HG02588 (cell line): ENCODE data around the gene CALR.
"Not testable (repeated sequence)": the region's sequence is repeated elsewhere in the genome, so short reads cannot be mapped to it uniquely, and the experiment has no call there.

Source experiments
- ATAC-seq: cut with Tn5 transposase; IDR thresholded peaks from one replicate; pipeline ENCODE4 v1.9.1; 2021; ENCODE audit warnings: mild to moderate bottlenecking, moderate library complexity; ENCODE audit not compliant: unreplicated experiment

CALR gene

DNA sequence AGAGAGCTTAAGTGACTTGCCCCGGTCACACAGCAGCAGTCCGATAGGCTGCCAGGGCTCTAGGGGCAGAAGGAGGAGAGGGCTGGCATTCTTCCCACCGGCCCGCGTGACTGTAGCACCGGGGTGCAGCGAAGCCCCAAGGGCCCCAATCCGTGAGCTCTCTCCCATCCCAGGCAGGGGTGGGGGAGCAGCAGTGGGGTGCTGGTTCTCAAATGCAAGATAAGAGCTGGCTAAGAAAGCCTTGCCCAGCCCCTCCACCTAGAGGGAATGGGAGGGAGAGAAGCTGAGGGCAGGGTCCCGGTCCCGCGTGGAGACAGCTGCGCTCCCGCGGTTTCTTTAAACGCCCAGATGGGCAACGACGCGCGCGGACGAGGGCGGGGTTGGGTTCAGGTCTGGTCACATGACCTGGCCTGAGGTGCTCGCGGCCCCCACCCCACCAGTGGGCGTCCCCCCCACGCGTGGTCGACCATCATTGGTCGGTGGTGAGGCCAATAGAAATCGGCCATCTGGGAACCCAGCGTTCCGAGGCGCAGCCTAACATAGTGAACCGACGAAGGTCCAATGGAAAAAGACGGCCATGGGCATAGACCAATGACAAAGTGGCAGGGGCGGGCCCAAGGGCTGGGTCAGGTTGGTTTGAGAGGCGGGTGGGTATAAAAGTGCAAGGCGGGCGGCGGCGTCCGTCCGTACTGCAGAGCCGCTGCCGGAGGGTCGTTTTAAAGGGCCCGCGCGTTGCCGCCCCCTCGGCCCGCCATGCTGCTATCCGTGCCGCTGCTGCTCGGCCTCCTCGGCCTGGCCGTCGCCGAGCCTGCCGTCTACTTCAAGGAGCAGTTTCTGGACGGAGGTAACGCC is at the start of gene CALR:
Gene CALR (plus strand): TSS at position 683 of the 852 bp plus-strand sequence. CDS start 71 bp downstream, at position 754.
- peak; percentile 80 for ATAC-seq

DNA sequence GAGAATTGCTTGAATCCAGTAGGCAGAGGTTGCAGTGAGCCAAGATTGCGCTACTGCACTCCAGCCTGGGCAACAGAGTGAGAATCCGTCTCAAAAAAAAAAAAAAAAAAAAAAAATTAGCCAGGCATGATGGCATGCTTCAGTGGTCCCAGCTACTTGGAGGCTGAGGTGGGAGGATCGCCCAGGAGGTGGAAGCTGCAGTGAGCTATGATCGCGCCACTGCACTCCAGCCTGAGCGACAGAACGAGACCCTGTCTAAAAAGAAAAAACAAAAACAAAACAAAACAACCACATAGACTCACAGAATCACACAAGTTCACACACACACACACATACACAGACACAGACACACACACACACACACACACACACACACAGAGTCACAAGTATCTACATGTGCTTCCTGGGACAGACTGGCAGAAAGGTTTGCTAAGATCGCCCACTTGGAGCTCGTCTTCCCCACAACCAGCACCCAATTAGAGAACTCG is 48.1 kb upstream of the CALR start:
- not testable (repeated sequence) for ATAC-seq

DNA sequence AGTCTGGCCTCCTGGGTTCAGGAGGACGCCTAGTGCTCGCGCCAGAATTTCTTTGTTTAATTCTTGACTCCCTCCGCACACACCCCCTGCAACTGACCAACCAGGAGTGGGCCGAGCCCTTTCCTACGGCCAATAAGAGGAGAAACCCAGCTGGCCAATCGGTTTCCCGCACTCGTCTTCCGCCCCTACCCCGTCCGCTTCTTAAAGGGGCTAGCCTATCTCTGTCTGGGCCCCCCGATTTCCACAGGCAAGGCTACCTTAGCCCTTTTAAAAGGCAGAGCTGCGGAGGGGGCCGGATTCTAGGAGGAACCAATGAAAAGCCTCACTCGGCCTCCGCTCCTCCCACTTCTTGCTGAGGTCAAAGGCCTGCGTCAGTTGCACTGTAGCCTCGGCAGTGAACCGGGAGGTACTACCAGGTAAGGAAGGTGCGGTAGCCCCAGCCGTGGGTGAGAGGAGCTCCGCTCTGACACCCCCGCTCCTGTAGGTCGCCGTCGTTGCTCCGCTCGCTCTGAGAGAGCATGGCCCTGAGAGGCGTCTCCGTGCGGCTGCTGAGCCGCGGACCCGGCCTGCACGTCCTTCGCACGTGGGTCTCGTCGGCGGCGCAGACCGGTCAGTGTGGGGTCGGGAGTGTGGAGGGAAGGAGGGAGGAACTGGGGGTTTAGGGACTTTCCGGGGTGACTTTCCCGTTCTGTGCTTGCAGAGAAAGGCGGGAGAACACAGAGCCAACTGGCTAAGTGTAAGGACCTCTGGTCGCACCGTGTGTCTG is 47.4 kb upstream of the CALR start, which contains the start of gene GCDH:
Gene GCDH (plus strand): TSS at position 374 of the 766 bp plus-strand sequence. CDS start 145 bp downstream, at position 519.
- peak; percentile 86 for ATAC-seq

DNA sequence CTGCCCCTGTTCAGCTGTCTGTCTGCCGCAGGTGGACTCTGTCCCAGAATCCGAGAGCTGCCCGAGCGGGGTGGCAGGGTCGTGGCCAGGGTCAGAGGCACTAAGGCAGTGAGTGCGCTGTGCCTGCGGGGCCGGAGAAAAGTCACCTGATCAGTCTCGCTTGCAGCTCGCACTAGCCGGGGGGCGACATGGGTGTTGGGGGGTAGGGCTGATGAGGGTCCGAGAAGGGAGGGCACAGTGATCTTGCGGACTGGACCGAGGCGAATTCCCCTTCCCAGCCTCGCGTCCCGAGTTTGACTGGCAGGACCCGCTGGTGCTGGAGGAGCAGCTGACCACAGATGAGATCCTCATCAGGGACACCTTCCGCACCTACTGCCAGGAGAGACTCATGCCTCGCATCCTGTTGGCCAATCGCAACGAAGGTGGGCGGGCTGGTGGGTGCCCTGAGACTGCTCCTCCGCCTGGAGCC is 46.8 kb upstream of the CALR start:
- no peak for ATAC-seq

DNA sequence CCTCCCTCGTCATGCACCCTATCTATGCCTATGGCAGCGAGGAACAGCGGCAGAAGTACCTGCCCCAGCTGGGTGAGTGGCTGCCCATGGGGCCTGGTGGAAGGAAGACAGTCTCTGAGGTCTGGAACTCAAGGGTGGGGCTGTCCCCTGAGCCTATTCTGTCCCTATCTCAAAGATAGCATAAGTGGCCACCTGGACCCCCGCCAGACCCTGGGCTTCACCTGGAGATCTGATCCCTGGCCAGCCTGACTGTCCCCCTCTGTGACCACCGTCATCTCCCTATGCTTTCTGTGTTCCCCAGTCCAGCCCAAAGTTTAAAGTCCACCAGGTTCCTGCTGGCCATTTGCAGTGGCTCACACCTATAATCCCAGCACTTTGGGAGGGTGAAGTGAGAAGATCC is 44.8 kb upstream of the CALR start:
- ATAC-seq = no peak

DNA sequence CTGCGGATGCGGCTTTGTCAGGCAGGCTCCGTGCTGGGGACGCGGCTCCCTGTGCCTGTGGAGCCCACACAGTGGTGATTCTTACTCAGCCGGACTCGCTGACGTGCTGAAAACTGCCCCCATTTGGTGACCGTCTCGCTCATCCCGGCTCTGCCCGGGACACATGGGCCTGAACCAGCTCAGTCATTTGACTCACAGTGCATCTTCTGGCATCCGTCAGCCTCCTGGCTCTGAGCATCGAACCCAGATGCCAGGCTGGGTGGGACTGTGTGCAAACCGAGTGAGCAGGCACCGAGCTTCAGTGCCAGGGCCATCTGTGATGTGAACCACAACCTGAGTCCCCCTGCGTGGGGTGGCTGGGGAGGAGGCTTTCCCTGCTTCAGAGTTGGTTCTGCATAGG is 41.9 kb upstream of the CALR start:
- ATAC-seq = no peak

DNA sequence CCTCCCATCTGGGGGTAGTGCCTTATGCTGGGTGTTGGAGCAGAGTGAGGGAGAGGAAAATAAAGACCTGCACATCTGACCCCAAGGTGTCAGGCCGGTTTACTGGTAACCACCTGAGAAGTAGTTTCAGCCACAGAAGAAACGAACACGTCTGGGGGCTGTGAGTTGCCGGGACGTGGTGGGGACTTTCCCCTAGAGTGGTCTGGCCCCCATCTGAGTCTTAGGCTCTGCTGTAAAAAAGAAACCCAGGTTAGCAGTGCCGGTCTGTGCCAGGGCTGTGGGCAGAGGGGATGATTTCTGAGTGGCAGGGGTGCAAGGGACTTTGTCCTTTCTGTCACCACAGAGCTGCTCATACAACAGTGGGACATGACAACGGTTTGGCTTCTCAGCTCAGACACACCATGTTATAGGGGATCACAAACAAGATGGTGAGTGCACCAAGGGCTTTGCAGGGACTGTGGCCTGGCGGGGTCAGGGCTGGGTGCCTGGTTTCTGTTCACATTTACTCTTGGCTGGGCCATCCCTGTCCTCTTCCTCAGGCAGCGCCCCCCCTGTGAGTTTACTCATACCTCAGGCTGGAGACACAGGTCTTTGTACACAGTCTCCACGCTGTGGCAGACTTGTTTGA is 38.4 kb upstream of the CALR start:
- ATAC-seq = no peak

DNA sequence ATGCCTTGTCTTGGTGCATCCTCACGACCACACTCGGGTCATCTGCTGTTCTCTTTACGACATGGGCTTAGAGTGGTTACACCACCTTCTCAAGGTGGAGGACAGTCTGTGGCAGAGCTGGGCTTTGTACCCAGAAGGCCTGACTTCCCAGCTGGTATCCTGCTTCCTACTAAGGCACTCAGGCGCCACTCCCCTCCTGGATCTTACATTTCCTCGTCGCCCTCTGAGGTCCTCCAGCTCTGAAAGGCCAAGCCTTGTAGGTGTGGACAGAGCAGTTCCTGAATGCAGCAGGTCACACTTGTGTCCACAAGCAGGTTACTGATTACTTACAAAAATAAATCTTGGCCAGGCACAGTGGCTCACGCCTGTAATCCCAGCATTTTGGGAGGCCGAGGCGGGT is 31.2 kb upstream of the CALR start:
- no peak for ATAC-seq

DNA sequence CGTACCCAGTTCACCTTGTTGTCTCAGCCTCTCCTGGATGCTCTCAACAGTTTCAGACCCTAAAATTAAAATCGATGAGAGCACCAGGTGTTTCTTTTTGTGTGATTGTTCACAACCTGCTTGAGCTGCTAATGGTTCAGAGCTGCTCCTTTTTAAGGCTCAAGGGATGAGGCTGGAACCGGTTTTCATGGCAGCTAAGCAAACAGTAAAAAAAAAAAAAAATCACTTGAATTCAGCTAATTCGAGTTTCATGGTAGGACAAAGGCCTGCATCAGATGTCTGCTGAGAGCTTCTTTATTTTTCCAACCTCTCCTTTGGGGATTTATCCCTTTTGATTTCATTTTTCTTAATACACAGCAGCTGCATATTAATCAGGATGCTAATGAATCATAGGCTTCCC is 25.8 kb upstream of the CALR start:
- no peak for ATAC-seq

DNA sequence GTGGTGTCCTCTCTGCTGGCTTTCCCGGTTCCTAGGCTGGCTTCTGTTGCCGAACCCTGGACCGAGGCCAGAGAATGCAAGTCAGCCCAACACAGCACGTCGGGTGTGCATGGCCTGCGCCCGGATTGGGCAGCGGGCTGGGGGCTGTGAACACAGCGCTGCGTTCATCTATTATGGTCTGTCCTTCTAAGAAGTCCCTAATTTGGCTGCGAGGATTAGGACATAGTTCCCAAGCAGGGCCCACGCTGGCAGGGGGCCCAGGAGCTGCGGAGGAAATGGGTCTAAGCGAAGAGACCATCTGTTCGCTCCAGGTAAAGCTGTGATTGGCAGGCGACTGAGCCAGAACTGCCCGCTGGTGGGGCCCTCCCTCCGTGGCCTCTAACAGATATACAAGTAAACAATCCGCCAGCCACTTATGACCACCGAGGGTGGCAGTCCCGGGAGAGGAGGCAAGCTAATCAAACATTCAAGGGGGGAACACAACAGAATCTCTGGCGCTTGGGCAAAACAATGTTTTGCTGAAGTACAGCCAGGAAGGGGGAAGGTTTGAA is 25.3 kb upstream of the CALR start:
- no peak for ATAC-seq

DNA sequence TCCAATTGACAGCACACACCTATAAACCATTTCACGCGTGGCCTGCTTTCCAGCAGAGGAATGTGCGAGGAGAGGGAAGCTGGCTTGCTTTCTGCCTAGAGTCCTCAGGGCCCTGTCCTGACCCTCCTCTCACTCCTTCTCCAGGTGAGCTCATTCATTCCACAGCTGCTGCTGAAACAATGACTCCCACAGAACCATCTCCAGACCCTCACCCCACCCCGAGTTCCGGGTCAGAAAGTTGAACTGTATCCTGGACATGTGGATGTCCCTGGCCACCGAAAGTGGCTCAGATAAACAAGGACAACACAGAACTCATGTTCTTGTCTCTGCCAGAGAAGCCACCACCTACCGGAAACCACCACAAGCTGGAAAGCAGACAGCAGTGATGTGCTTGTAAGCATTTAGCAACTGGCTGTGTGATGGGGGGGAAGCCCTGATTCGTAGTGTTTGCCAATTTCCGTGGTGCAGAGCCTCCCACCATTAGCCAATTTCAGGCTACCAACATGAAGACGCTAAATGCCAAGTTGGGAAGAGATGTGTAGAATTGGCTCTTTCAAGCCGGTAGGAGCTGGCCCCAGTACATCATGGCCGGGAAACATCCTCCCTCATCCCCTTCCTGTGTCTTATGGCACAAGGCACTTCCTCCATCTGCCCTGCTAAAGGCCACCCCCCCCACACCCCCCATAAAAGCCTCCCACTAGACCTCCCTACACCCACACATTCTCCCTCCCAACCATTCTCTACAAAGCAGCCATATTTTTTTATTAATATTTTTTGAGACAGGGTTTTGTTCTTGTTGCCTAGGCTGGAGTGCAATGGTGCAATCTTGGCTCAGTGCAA is 24.3 kb upstream of the CALR start:
- ATAC-seq = no peak

DNA sequence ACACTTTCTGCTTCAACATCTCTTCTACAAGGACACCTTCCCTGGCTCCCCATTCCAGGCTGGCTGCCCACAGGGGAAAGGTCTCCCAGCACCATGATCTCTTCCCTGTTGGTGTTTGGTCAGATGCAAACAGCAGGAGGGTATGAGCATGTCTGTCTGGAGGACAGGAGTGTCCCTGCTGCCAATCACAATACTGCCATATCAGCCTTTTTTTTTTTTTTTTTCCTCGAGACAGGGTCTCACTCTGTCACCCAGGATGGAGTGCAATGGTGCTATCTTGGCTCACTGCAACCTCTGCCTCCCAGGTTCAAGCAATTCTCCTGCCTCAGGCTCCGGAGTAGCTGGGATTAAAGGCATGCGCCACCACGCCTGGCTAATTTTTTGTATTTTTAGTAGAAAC is 22.5 kb upstream of the CALR start:
- ATAC-seq = not testable (repeated sequence)

DNA sequence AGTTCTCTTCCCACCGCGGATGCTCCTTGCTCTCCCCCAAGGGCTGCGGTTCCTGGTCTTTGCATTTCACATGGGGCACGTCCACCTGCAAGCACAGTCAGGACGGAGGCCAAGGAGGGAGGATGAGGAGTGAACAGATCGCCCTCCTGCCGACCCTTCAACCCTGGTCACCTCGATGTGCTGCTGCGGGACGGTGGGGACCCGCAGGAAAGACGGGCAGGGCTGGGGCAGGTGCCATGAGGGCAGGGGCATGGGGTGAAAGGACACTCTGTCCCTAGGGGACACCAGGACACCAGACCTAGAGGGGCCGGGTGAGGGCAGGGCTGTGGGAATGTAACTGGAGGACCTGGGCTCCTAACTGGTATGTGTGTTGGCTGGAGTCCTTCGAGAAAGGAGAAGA is 20.2 kb upstream of the CALR start:
- ATAC-seq = no peak

DNA sequence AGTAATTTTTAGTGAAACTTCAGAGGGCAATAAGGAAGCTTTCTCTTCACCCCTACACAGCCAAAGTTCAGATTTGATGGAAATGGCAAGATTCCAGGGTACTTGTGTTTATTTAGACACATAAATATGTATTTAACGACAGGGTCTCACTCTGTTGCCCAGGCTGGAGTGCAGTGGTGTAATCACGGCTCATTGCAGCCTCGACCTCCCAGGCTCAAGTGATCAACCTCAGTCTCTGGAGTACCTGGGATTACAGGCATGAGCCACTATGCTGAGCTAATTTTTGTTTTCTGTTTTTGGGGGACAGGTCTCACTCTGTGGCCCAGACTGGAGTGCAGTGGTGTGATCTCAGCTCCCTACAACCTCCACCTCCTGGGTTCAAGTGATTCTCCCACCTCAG is 17.4 kb upstream of the CALR start:
- ATAC-seq = no peak

DNA sequence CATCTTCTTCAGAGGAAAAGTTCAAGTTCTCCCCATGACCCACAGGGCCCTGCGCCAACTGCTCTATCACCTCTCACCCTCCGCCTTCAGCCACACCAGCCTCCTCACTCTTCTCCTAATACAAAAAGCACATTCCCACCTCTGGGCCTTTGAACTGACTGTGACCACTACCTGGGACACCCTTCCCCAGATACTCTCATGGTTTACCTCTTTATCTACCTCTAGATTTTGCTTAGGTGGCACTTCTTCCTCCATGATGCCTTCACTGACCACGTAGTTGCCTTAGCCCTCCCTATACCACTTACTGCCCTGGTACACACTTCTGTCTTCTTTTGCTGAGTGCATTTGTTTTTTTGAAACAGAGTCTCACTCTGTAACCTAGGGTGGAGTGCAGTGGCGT is 15.4 kb upstream of the CALR start:
- no peak for ATAC-seq

DNA sequence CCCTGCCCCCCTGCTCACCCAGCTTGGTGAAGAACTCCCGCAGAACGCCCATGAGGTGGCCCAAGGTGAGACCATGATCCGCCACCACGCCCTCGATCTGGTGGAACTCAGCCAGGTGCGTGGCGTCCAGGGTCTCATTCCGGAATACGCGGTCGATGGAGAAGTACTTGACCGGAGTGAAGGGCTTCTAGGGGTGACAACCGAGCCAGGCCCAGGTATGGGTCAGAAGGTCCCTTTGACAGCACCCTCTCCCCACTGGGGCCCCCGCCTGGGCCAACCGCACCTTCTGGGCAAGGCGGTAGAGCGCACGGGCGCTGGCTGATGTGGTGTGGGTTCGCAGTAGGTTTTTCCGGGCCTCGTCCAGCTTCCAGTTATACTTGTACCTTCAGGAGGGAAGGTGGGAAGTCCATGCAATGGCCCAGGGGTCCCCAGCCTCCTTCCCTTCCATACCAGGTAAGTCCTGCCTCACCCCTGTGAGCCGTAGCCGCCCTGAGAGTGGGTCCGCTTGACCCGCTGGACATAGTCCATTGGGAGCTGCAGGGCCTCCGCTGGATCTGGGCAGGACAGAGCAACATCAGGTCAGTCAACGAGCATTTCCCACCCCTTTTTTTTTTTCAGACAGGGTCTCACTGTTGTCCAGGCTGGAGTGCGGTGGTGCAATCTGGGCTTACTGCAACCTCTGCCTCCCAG is 13.6 kb upstream of the CALR start:
- no peak for ATAC-seq

DNA sequence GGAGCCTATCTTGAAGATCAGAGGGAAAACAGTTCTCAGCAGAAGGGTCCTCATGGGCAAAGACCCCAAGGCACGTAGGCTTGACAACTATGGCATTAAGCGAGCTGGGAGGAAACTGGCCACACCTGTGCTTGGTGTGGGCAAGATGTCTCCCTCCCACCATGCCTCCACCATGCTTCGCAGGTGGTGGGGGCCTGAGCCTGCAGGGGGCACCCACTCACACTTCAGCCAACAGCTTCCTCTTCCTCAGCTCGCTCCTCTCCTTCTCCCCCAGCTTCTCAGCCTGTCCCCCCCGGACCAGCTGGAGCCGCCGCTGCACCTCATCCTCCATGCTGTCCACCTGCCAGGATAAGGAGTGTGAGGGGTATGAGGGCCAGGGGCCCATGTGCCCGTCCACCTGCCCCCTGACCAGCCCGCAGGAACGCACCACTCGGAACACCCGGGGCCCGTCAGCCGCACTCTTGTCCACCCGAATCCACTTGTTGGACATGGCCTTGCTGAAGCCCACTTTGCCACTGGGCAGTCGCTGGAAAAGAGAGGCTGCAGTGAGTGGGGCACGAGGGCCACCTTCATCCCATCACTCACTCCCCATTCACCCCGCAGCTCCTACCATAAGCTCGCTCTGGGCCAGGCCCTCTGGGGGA is 8.3 kb upstream of the CALR start:
- ATAC-seq = no peak

DNA sequence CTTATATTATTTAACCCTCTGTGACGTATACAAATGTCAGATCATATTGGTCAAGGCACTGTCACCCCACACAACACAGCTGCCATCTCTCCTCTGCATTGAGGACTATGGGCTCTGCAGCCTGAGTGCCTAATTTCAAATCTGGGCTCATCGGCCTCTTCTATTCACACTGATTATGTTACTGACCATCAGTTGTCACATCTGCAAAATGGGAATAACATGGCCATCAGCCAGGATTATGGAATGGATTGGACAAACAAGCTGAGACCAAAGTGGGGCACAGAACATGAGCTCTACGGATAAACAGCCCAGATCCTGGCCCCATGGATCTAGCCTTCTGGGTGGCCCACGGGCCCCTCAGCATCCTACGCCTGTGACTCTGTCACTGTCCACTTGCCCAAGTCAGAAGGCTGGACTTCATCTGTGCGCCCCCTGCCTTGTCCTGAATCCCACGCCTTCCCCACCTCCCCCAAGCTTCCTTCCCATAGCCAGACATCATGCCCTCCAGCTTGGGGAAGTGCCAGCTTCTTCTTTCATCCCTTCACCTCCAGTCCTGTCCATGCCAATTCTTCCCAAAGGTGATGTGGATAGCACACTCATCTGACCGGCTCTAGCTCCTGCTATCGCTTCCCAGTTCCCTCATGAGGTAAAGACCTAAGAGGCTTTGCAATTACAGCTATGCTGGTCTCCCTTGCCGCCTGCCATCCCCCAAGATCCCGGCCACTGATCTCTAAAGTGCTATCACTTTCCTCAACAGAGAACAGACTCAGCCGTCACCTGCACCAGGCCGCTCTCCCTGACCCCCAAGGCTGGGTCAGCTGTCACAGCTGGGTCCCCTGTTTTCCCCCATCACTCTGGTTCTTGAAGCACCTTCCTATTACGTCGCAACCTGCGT is 5.8 kb upstream of the CALR start:
- ATAC-seq = no peak
